Activated CD4-positive, alpha-beta T cell treated with anti-CD3 and anti-CD28 coated beads for 4 hours (primary cell): ENCODE measurements around the gene RFX3.

Source experiments
- DNase-seq, 2 donors: peaks; one replicate each; pipeline ENCODE4 v3.0.0-alpha.2; 2020

The RFX3 gene

DNA sequence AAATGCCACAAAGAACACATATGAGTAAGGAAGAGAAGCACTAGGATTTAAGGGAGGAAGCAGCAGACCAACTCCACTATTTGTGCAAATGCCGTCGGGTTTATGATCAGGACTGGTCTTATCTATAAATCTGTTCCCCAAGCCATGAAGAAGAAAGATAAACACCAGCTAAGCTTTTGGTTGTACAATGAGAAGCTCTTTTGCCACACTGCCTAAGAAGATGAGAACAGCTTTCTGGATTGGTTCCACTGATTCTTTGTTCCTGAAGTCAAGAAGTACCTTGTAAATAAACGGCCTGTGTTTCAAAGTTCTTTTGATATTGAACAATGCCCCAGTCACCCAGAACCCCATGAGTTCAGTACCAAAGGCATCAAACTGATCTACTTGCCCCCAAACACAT lies 93.9 kb downstream of the RFX3 start:
- DNase-seq: no peak

DNA sequence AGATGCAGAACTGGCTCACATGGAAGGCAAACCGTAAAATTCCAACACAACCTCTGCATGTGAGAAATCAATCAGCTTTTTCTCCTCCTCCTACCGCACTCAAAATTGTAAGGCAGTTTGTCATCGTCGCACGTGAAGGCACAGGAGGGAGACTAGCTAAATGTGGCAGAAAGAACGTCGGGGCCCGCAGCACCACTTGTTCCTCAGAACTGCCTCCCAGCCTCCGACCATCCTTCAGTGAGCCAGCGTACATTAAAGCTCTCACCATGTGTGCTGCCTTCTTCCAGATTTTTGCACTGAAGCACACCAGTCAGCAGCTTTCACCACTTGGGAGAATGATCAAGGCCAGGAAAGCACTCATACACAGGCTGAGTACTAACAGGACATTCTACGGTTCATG lies 105.9 kb downstream of the RFX3 start:
- DNase-seq: no peak

GRCh38 chr9:3415906-3416305 lies 109.9 kb downstream of the RFX3 start:
- no peak for DNase-seq

DNA sequence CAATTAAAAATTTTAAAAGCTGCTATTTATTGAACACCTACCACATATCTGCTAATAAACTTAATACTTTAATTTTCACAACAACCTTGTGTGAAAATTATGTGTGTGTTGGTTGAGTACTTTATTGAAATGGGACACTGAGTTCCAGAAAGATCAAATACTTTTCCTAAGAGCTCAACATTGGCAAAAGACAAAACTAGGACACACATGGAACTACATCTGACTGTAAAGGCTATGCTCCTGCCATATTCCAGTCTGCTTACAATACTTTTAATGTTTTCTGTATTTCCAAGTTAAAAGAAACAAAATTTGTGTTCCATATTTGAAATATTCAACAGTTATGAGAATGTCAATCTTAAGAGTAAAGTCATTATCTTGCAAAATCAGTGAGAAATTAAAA lies 111.8 kb downstream of the RFX3 start:
- DNase-seq: no peak

DNA sequence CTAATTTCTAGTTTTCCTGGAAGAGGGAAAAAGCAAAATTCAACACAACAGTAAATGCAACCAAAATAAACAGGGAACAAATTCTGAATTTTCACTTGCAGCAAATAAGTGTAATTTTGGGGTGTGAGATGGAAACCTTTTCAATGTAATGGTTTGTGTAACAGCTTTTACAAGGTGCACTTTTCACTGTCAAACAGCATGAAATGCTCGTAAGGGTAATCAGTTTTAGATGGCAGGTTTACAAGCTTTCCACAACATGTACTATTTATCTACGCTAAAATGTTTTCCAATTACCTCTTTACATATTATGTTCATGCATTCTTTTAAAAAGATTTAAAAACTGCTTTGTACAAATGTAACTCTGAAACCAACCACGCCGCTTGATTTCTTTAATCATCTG lies 115.3 kb downstream of the RFX3 start:
- no peak for DNase-seq

DNA sequence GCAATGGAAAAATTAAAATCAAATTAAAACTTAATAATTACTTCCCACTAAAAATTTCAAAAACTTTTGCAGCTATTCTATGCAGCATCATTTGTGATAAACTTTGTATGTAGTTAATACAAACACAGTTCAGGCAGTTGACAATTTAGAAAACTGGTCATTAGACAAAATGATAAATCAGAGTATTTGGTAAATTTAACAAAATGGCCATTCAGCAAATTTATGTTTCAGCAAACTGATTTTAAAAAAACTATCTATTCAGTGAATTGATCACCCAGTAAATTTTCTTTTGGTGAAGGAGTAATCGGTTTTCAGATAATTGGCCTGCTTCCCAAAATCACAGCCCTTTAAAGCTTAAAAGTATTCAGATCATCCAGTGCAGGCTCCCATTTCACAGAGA lies 116.3 kb downstream of the RFX3 start:
- DNase-seq: no peak

- DNase-seq: no peak
These were observed 122.5 kb downstream of the RFX3 start for GRCh38 chr9:3403315-3403714.

DNA sequence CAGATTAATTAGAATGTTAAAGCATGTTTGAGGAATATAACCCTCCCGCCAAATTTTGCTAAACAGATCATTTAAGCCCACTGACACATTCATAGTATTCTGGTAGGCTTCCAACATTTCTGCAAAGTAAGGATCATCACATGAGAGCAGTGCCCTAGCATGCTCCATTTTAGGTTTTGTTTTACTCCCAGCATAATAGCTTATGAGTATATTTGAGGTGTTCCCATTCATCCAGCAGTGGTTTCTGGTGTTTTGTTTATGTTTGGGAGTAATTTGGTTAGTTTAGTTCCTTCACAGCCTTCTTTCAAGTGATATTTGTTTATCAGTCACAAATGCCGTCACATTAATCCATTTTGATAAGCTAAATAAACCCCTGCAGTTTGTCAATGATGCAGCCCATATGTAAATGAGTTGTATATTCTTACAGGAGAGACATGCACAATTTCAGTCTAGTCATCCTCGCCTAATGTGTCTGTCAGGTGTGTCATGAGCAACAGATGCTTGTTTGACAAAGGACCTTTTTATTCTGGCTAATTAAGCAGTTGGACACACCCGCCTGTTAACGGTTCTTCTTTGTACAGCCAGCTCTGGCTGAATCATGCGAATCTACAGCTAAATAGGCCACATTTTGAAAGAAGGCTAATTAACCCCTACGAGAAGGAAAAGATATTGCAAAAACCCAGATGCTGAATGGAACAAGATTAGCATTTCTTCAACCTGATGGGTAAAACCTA lies 124.4 kb downstream of the RFX3 start:
- no peak for DNase-seq

- DNase-seq: no peak
These were observed 127.6 kb downstream of the RFX3 start for GRCh38 chr9:3398232-3398648.

DNA sequence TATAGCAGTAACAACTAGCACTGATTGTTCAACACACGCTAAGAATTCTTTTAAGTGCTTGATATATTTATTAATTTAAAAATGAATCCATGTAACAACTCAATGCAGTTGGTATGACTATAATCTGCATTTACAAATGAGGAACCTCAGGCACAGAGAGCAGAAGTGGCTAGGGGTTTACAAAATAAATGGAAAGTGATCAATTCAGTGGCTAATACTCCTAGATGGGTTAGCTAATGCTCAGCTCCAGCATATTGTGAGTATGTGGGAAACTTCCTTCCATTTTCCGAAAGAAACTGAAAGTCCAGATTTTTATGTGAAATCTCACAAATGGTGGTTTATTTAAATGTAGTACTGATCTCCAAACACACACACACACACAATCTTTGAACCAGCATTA lies 128.0 kb downstream of the RFX3 start:
- DNase-seq: no peak

GRCh38 chr9:3391414-3391813 lies 134.4 kb downstream of the RFX3 start:
- DNase-seq: no peak

GRCh38 chr9:3386753-3387152 lies 139.0 kb downstream of the RFX3 start:
- DNase-seq: no peak

DNA sequence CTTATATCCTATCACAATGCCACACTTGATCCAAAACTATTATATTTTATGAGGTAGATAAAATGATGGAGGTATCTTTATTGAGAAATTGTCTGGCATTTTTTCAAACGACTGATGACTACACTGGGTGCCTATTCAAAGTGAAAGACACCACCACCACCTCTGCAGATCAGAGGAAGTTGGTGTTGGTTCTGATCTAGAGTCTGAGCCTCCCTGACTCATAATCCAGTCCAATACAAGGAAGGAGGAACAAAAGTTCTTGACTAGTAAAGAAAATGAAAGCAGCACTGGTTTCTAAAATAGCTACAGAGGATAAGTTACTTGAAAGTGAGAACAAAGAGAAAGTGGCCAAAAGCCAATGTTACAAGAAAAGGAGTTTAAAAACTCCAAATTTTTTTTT lies 139.9 kb downstream of the RFX3 start:
- peak in 1 of 2 donors; percentile 4 for DNase-seq

DNA sequence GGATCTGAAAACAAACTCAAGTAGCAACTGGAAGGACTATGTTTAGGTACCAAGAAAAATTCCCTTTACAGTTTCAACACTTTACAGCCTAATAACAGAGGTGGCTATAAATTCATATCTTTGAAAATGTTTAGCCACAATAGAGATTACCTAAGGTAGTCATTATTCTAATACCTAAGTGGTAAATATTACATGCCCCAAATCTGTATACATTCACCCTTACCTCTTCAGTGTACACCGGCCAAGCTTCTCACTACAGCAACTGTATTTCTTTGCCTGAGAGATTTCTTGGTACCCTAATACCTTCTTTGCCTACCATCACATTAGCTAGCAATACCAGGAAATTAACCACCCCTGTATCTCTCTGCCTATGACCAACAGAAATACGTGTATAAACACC lies 154.0 kb downstream of the RFX3 start:
- no peak for DNase-seq

GRCh38 chr9:3370715-3371114 lies 155.1 kb downstream of the RFX3 start:
- no peak for DNase-seq

GRCh38 chr9:3367185-3367584 lies 158.6 kb downstream of the RFX3 start:
- no peak for DNase-seq

- no peak for DNase-seq
These were observed 164.0 kb downstream of the RFX3 start for GRCh38 chr9:3361689-3362392.

GRCh38 chr9:3361116-3361515 lies 164.7 kb downstream of the RFX3 start:
- no peak for DNase-seq

- DNase-seq: no peak
These were observed 165.6 kb downstream of the RFX3 start for GRCh38 chr9:3360245-3360644.

DNA sequence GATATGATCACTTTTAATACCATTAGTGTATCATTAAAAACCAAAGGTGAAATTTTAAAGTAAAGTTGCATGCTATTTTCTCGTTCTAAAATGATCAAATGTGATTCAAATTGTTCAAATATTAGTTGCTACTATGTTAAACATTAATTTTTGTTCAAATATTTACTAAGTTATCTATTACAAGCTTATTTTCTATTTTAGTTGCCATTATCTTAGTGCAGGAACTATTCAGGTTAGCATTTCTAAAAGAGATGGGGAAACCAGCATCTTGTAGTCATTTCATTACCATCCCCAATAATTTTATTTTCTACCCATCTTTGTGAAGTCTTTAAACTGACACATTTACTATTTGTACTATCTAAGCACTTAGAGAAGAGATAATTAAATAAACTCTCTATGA lies 166.0 kb downstream of the RFX3 start:
- no peak for DNase-seq

GRCh38 chr9:3359048-3359692 lies 166.6 kb downstream of the RFX3 start:
- DNase-seq: no peak

GRCh38 chr9:3348169-3348568 lies 177.6 kb downstream of the RFX3 start:
- no peak for DNase-seq

GRCh38 chr9:3346549-3346948 lies 179.3 kb downstream of the RFX3 start:
- no peak for DNase-seq

DNA sequence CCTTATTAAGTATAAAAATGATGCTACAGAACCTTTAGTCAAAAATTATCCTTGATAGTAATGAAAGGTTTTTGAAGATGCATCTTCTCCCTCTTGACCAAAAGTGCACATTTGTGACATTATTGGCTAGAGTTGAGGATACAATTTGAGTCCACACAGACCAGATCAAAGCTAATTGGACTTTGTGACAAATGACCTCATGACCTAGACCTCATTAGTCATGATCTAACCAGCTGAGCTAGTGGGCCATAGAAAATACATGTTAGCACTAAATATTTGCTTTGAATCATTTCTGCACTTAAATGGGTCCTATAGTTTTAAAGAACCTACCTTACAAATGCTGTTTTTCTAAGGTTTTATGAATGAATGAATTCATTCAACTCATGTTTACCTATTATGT lies 182.1 kb downstream of the RFX3 start:
- no peak for DNase-seq
